A549 (cell line): ENCODE results near the gene RBP3. TPM values are rescaled to one million over a fixed set of nuclear protein-coding genes. Genes with fewer than 3 reads are reported as not detected.
A peak's percentile ranks its signal among the peaks of the same experiment; 100 is the strongest.

Experiments used
- ATAC-seq, 2 experiments: fragments of 200-7000 bp in 1 of 2; fragments of >200 bp in 1 of 2; cut with Nextera tagmentation in 1 of 2; cut with Tn5 transposase in 1 of 2; 3 replicates each; pipeline versions ENCODE4 v1.8.0 to v1.9.1; 2018 to 2020; ENCODE audit warnings: mild to moderate bottlenecking in 1 of 2, moderate library complexity in 1 of 2
- CTCF ChIA-PET: fragments of 300-600 bp; sonication (Branson Sonifier 250); formaldehyde crosslinking; extraction: SDS; loops from one replicate; lab custom pipeline; 2021; ENCODE audit warnings: antibody characterized with exemption, inconsistent platforms; lab: Yijun Ruan, JAX
- POLR2A ChIA-PET: fragments of 350-600 bp; formaldehyde crosslinking; extraction: SDS; loops from one replicate; lab custom pipeline; 2021; ENCODE audit warnings: antibody characterized with exemption, inconsistent platforms; lab: Yijun Ruan, JAX
- DNase-seq, 2 experiments: peaks; one replicate each; pipeline versions ENCODE4 v3.0.0 to v3.0.0-alpha.2; 2011 to 2016; ENCODE audit warnings: low read depth in 1 of 2, low spot score in 1 of 2
- FAIRE-seq: peaks from 2 replicates; lab custom pipeline; 2011; peaks lifted over from hg19 to GRCh38; lab: Jason Lieb, UNC
- H3K27ac ChIP-seq, 2 experiments: fragments of >200 bp; sonication (Bioruptor Twin); formaldehyde crosslinking; 3 replicates each; pipeline ENCODE4 v1.5.1; 2016 to 2017
- H3K4me1 ChIP-seq: fragments of >200 bp; sonication (Bioruptor Twin); formaldehyde crosslinking; 3 replicates; pipeline ENCODE4 v1.6.1; 2016
- H3K4me2 ChIP-seq: fragments of >200 bp; sonication (Bioruptor Twin); formaldehyde crosslinking; 3 replicates; pipeline ENCODE4 v1.6.1; 2016
- H3K4me3 ChIP-seq: fragments of >200 bp; sonication (Bioruptor Twin); formaldehyde crosslinking; 3 replicates; pipeline ENCODE4 v1.5.1; 2016
- H3K9me3 ChIP-seq: fragments of >200 bp; sonication (Bioruptor Twin); formaldehyde crosslinking; 3 replicates; pipeline ENCODE4 v1.6.1; 2016
- BHLHE40 ChIP-seq: IDR thresholded peaks from 2 replicates; pipeline ENCODE4 v1.6.1; 2012; ENCODE audit warnings: low read depth, low read length, inconsistent platforms
- CHD4 ChIP-seq: fragments of 200-600 bp; sonication (generic); IDR thresholded peaks from 2 replicates; pipeline ENCODE4 v1.6.1; 2016; ENCODE audit warnings: antibody characterized with exemption, mild to moderate bottlenecking, borderline replicate concordance
- EHMT2 ChIP-seq: fragments of 200-600 bp; sonication (generic); IDR thresholded peaks from 2 replicates; pipeline ENCODE4 v1.6.1; 2016; ENCODE audit warnings: antibody characterized with exemption, low read depth, mild to moderate bottlenecking, moderate library complexity
- EP300 ChIP-seq, 2 experiments: fragments of >200 bp; sonication (Bioruptor Twin); formaldehyde crosslinking; IDR thresholded peaks; 2 replicates in 1 of 2; 3 replicates in 1 of 2; pipeline ENCODE4 v1.6.1; 2016 to 2017
- FOSB ChIP-seq: fragments of 250-450 bp; sonication (Bioruptor Pico); IDR thresholded peaks from 2 replicates; pipeline ENCODE4 v1.5.0; 2020; ENCODE audit warnings: mild to moderate bottlenecking, moderate library complexity
- FOXS1 ChIP-seq: fragments of 250-450 bp; sonication (Bioruptor Pico); IDR thresholded peaks from 2 replicates; pipeline ENCODE4 v1.5.0; 2020; ENCODE audit warnings: mild to moderate bottlenecking, moderate library complexity
- HEYL ChIP-seq: fragments of 250-450 bp; sonication (Bioruptor Pico); IDR thresholded peaks from 2 replicates; pipeline ENCODE4 v1.8.0; 2021; ENCODE audit warnings: mild to moderate bottlenecking, moderate library complexity
- HOXB13 ChIP-seq: fragments of 250-450 bp; sonication (Bioruptor Pico); IDR thresholded peaks from 2 replicates; pipeline ENCODE4 v1.5.0; 2020; ENCODE audit warnings: low read depth, mild to moderate bottlenecking, moderate library complexity
- JUNB ChIP-seq: fragments of >200 bp; sonication (Bioruptor Twin); formaldehyde crosslinking; IDR thresholded peaks from 2 replicates; pipeline ENCODE4 v1.6.1; 2016
- KDM1A ChIP-seq: fragments of 200-600 bp; sonication (generic); IDR thresholded peaks from 2 replicates; pipeline ENCODE4 v1.6.1; 2016; ENCODE audit warnings: low read depth, mild to moderate bottlenecking
- KDM5A ChIP-seq: fragments of 200-600 bp; sonication (generic); IDR thresholded peaks from 2 replicates; pipeline ENCODE4 v1.6.1; 2016; ENCODE audit warnings: antibody characterized with exemption, mild to moderate bottlenecking
- MAFK ChIP-seq: fragments of 450-650 bp; IDR thresholded peaks from 2 replicates; pipeline ENCODE4 v1.6.1; 2014; ENCODE audit not compliant: partially characterized antibody
- MAZ ChIP-seq: fragments of 150-350 bp; IDR thresholded peaks from 2 replicates; pipeline ENCODE4 v1.6.1; 2014; ENCODE audit warnings: antibody characterized with exemption, low read depth, low read length, borderline replicate concordance
- NPAS2 ChIP-seq: fragments of 250-450 bp; sonication (Bioruptor Pico); IDR thresholded peaks from 2 replicates; pipeline ENCODE4 v1.8.0; 2022; ENCODE audit warnings: mild to moderate bottlenecking, moderate library complexity, borderline replicate concordance
- NR3C1 ChIP-seq: fragments of >200 bp; sonication (Bioruptor Twin); formaldehyde crosslinking; IDR thresholded peaks from 3 replicates; pipeline ENCODE4 v1.6.1; 2017
- PHF8 ChIP-seq: fragments of 200-600 bp; sonication (generic); IDR thresholded peaks from 2 replicates; pipeline ENCODE4 v1.6.1; 2016; ENCODE audit warnings: low read depth, mild to moderate bottlenecking, antibody characterized with exemption, moderate library complexity, borderline replicate concordance
- POLR2A ChIP-seq: IDR thresholded peaks from 2 replicates; pipeline ENCODE4 v1.6.1; 2012; ENCODE audit warnings: mild to moderate bottlenecking, low read length
- RARB ChIP-seq: fragments of 250-450 bp; sonication (Bioruptor Pico); IDR thresholded peaks from 2 replicates; pipeline ENCODE4 v1.8.0; 2021; ENCODE audit warnings: mild to moderate bottlenecking, moderate library complexity
- RFX5 ChIP-seq: fragments of 450-650 bp; IDR thresholded peaks from 2 replicates; pipeline ENCODE4 v1.7.1; 2014; ENCODE audit warnings: antibody characterized with exemption, mild to moderate bottlenecking, moderate library complexity
- RNF2 ChIP-seq: fragments of 200-600 bp; sonication (generic); IDR thresholded peaks from 2 replicates; pipeline ENCODE4 v1.6.1; 2016; ENCODE audit warnings: low read depth, mild to moderate bottlenecking, antibody characterized with exemption, moderate library complexity, borderline replicate concordance
- SMC3 ChIP-seq: fragments of >200 bp; sonication (Bioruptor Twin); formaldehyde crosslinking; IDR thresholded peaks from 3 replicates; pipeline ENCODE4 v1.6.1; 2018; ENCODE audit warnings: inconsistent platforms
- SREBF2 ChIP-seq: fragments of 450-650 bp; IDR thresholded peaks from 2 replicates; pipeline ENCODE4 v1.6.1; 2014; ENCODE audit warnings: mild to moderate bottlenecking, moderate library complexity
- ZC3H11A ChIP-seq: fragments of 450-650 bp; IDR thresholded peaks from 2 replicates; pipeline ENCODE4 v1.6.1; 2014; ENCODE audit warnings: antibody characterized with exemption, mild to moderate bottlenecking
- WGBS: methylation state at CpG from one replicate; pipeline ENCODE4 v1.1.6; 2017; ENCODE audit errors: missing lambda C conversion rate; 5-methylcytosine and 5-hydroxymethylcytosine counted together
- polyA plus RNA-seq, 4 experiments: library from polyadenylated mRNA; depleted of rRNA in 3 of 4; stranded (reverse); fragments of >200 nt; fragmentation: RNase III in 1 of 4; extraction: RNeasy Plus Mini Kit Qiagen cat#74134 plus additional on column Dnase treatment in 1 of 4; gene quantifications; 2 replicates in 3 of 4; 3 replicates in 1 of 4; pipeline ENCODE4 v1.2.3, GENCODE V29; 2011 to 2017
- TF ChIP-seq, protein P1 (sequence below): IDR thresholded peaks from 2 replicates; pipeline ENCODE4 v1.6.1; 2012
- TF ChIP-seq, protein P2 (sequence below): fragments of >200 bp; sonication (Bioruptor Twin); formaldehyde crosslinking; IDR thresholded peaks from 3 replicates; pipeline ENCODE4 v1.6.1; 2016
- TF ChIP-seq, protein P3 (sequence below): fragments of >200 bp; sonication (Bioruptor Twin); formaldehyde crosslinking; IDR thresholded peaks from 2 replicates; pipeline ENCODE4 v1.6.1; 2016
- TF ChIP-seq, protein P4 (sequence below): IDR thresholded peaks from 2 replicates; pipeline ENCODE4 v1.6.1; 2012
- TF ChIP-seq, protein P5 (sequence below): IDR thresholded peaks from 2 replicates; pipeline ENCODE4 v1.6.1; 2012; ENCODE audit warnings: low read depth, borderline replicate concordance
- TF ChIP-seq, protein P6 (sequence below): fragments of 250-450 bp; sonication (Bioruptor Pico); IDR thresholded peaks from 2 replicates; pipeline ENCODE4 v1.5.0; 2020; ENCODE audit warnings: low read depth, mild to moderate bottlenecking, moderate library complexity

The RBP3 gene
- polyA plus RNA-seq, 2 of the 4 experiments (the other 2 are of a cell fraction): not detected

DNA sequence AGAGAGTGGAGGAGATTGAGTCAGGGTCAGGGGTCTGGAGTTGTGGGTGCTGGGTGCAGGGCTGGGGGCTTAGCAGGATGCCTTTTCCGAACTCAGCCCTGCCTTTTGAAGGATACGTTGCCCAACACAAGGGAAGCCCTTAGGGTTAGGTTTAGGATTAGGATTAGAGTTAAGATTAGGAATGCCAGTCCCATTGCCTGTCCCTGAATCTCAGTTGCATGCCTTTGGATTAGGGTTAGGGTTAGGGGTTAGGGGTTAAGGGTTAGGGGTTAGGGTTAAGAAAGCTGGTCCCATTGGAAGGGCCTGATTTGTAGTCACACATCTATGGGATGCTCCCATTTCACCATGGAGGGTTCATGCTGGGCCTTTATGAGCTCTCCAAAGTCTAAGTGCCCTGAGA is 56.8 kb downstream of the RBP3 start:
- FAIRE-seq: no peak
- peaks cover 66% of the 10 kb centered on the region for H3K4me1 ChIP-seq
- H3K4me3 ChIP-seq: no peak overlapping the region
- POLR2A ChIA-PET: no interaction called here
- 96% methylated on average over 2 of the region's 2 CpGs for WGBS
- TF ChIP-seq, protein P1, sequence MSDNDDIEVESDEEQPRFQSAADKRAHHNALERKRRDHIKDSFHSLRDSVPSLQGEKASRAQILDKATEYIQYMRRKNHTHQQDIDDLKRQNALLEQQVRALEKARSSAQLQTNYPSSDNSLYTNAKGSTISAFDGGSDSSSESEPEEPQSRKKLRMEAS: 0 out of 2 replicates have a peak, but pooled peaks have one; percentile 11
- TF ChIP-seq NR3C1: no peak
- ATAC-seq: no peak
- DNase-seq: no peak
- no peak overlapping the region for H3K4me2 ChIP-seq
- H3K27ac ChIP-seq: peak overlapping the region; percentile 91 to 97
- CTCF ChIA-PET: interaction anchor here (0.8 to 3.4 kb wide), 5 partner anchors 10 to 46 kb away, joined by 3 to 9 read pairs (median 4); partner anchors contain the start of gene ZNF488
- no peaks in the 10 kb centered on the region for H3K9me3 ChIP-seq

DNA sequence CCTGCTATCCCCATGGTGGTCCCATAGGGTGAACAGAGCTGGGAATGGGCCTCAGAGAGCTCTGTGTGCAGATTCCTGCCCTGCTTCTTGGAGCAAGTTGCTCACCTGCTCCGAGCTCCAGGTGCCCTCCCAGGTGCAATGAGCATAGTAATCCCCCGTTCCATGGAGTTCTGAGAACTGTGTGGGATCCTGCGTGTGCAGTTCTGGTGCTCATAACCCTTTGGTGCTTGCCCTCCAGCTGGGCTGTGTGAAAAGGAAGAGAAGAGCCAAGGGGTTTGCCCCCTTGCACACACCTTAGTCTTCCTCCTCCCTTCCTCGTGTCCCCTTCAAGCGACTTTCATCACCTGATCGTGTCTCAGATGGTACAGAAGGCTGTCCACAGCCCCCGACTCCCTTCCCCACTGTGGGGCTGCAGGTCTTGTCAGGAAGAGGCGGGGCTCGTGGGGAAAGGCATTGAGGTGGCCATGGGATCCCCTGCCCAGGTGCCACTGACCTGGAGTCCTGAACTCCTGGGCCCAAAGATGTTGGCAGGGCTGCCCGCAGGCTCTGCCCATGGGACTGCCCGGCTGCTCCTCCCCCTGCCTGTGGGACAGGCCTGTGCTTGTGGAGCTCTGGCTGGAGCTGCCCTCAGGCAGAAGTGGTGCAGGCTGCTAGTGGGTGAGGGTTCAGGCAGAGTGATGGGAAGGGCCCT is 57.8 kb downstream of the RBP3 start:
- Histone ChIP-seq H3K9me3 (no peaks in the 10 kb centered on the region), H3K27ac (peak overlapping the region; percentile 91 to 97), H3K4me1 (peaks cover 66% of the 10 kb centered on the region), H3K4me2 (peak overlapping the region; percentile 76), H3K4me3 (no peak overlapping the region)
- DNase-seq (peak in 1 of 2 experiments; percentile 26), ATAC-seq (peak; percentile 35 to 45; a peak in 4 of 6 replicates), FAIRE-seq (no peak)
- ChIA-PET POLR2A (interaction anchor here (1.0 to 1.6 kb wide), 2 partner anchors 10 to 22 kb away, joined by 3 to 4 read pairs; partner anchors contain the start of gene ZNF488), CTCF (interaction anchor here (0.8 to 3.4 kb wide), 5 partner anchors 11 to 47 kb away, joined by 3 to 9 read pairs (median 4); partner anchors contain the start of gene ZNF488)
- 88% methylated on average over 9 of the region's 11 CpGs for WGBS
- TF ChIP-seq JUNB: no peak
- no peak for TF ChIP-seq FOXS1
- TF ChIP-seq POLR2A: no peak
- TF ChIP-seq RARB (CRISPR knock-in tag): no peak
- TF ChIP-seq MAFK: no peak
- TF ChIP-seq SREBF2: no peak
- no peak for TF ChIP-seq MAZ
- no peak for TF ChIP-seq HEYL (CRISPR knock-in tag)
- TF ChIP-seq, protein P2, sequence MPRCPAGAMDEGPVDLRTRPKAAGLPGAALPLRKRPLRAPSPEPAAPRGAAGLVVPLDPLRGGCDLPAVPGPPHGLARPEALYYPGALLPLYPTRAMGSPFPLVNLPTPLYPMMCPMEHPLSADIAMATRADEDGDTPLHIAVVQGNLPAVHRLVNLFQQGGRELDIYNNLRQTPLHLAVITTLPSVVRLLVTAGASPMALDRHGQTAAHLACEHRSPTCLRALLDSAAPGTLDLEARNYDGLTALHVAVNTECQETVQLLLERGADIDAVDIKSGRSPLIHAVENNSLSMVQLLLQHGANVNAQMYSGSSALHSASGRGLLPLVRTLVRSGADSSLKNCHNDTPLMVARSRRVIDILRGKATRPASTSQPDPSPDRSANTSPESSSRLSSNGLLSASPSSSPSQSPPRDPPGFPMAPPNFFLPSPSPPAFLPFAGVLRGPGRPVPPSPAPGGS: no peak
- TF ChIP-seq FOSB (CRISPR knock-in tag): no peak
- no peak for TF ChIP-seq PHF8
- TF ChIP-seq, protein P3, sequence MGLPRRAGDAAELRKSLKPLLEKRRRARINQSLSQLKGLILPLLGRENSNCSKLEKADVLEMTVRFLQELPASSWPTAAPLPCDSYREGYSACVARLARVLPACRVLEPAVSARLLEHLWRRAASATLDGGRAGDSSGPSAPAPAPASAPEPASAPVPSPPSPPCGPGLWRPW: no peak
- TF ChIP-seq EP300 (IDR thresholded peaks at IDR 0.05): no peak

DNA sequence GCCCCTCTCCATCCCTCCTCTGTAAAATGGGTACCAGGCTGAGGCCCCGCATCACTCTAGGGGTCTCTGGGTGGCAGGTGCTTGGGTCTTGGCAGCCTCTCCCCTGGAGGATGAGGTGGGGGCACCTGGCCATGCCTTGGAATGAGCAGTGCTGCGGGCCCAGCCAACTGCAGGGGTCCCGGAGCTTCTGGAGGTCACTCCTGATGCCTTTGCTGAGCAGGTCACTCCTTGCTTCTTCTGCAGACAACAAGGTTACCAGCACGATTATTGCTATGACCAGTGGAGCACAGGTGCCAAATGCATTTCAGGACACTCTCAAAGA is 58.3 kb downstream of the RBP3 start:
- peaks cover 66% of the 10 kb centered on the region for H3K4me1 ChIP-seq
- ChIA-PET POLR2A (interaction anchor here (1.0 to 1.6 kb wide), 2 partner anchors 11 to 22 kb away, joined by 3 to 4 read pairs; partner anchors contain the start of gene ZNF488), CTCF (no interaction called here)

More for the DNA sequence above, 58.3 kb downstream of the RBP3 start:
- DNase-seq: no peak
- FAIRE-seq: no peak
- peak overlapping the region; percentile 76 for H3K4me2 ChIP-seq
- WGBS: 0% methylated on average over 1 of the region's 4 CpGs
- H3K4me3 ChIP-seq: no peak overlapping the region
- no peaks in the 10 kb centered on the region for H3K9me3 ChIP-seq
- TF ChIP-seq BHLHE40 (no peak), RARB (CRISPR knock-in tag) (no peak), ZC3H11A (no peak), EHMT2 (no peak), KDM5A (no peak), SMC3 (no peak), NPAS2 (CRISPR knock-in tag) (no peak), RFX5 (no peak), MAFK (no peak), JUNB (no peak), RNF2 (no peak), KDM1A (no peak), HOXB13 (CRISPR knock-in tag) (no peak), CHD4 (no peak)
- TF ChIP-seq, protein P4, sequence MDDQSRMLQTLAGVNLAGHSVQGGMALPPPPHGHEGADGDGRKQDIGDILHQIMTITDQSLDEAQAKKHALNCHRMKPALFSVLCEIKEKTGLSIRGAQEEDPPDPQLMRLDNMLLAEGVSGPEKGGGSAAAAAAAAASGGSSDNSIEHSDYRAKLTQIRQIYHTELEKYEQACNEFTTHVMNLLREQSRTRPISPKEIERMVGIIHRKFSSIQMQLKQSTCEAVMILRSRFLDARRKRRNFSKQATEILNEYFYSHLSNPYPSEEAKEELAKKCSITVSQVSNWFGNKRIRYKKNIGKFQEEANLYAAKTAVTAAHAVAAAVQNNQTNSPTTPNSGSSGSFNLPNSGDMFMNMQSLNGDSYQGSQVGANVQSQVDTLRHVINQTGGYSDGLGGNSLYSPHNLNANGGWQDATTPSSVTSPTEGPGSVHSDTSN: no peak
- TF ChIP-seq, protein P5, sequence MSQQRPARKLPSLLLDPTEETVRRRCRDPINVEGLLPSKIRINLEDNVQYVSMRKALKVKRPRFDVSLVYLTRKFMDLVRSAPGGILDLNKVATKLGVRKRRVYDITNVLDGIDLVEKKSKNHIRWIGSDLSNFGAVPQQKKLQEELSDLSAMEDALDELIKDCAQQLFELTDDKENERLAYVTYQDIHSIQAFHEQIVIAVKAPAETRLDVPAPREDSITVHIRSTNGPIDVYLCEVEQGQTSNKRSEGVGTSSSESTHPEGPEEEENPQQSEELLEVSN: no peak; the same call in 1 of the 2 replicates
- TF ChIP-seq, protein P6, sequence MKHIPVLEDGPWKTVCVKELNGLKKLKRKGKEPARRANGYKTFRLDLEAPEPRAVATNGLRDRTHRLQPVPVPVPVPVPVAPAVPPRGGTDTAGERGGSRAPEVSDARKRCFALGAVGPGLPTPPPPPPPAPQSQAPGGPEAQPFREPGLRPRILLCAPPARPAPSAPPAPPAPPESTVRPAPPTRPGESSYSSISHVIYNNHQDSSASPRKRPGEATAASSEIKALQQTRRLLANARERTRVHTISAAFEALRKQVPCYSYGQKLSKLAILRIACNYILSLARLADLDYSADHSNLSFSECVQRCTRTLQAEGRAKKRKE: no peak
- TF ChIP-seq, protein P2: no peak
- H3K27ac ChIP-seq: peak overlapping the region; percentile 91 to 97
- no peak; a peak in 2 of 6 replicates for ATAC-seq
